PC-9 (cell line): ENCODE results near the gene DDX23. TPM values are rescaled to one million over a fixed set of nuclear protein-coding genes. Genes with fewer than 3 reads are reported as not detected.
"Not testable (repeated sequence)": the region's sequence is repeated elsewhere in the genome, so short reads cannot be mapped to it uniquely, and the experiment has no call there.

Experiments used
- BruUV-seq: library from RNA; stranded (reverse); fragments of 400-500 nt; replicated peaks from 2 replicates; lab custom pipeline; 2021; lab: Mats Ljungman, UMichigan
- CTCF ChIA-PET: fragments of 300-600 bp; sonication (Branson Sonifier 250); formaldehyde crosslinking; loops from one replicate; lab custom pipeline; 2022; ENCODE audit warnings: antibody characterized with exemption; lab: Charles Lee
- POLR2A ChIA-PET: fragments of 300-600 bp; sonication (Branson Sonifier 250); formaldehyde crosslinking; loops from one replicate; lab custom pipeline; 2022; ENCODE audit warnings: antibody characterized with exemption; ENCODE audit not compliant: unreplicated experiment; lab: Charles Lee
- DNase-seq, 2 experiments: peaks; one replicate each; pipeline versions ENCODE4 v3.0.0 to v3.0.0-alpha.2; 2015 to 2022; ENCODE audit warnings: mixed read lengths in 1 of 2
- H2AFZ ChIP-seq: fragments of 200-600 bp; sonication (generic); 2 replicates; pipeline ENCODE4 v1.8.1; 2017; ENCODE audit warnings: antibody characterized with exemption
- H3F3A ChIP-seq: fragments of 200-600 bp; sonication (generic); 2 replicates; pipeline ENCODE4 v1.8.1; 2017; ENCODE audit warnings: antibody characterized with exemption, mild to moderate bottlenecking, low read depth; ENCODE audit not compliant: insufficient read depth
- H3K27ac ChIP-seq: fragments of 200-600 bp; sonication (generic); 2 replicates; pipeline ENCODE4 v1.6.1; 2016; ENCODE audit warnings: mixed run types
- H3K27me3 ChIP-seq: fragments of 200-600 bp; sonication (generic); 2 replicates; pipeline ENCODE4 v1.6.1; 2016; ENCODE audit warnings: low read depth, mixed run types; ENCODE audit not compliant: insufficient read depth
- H3K36me3 ChIP-seq: fragments of 200-600 bp; sonication (generic); 2 replicates; pipeline ENCODE4 v1.6.1; 2016; ENCODE audit warnings: low read depth, mixed run types
- H3K4me1 ChIP-seq: fragments of 200-600 bp; sonication (generic); replicated peaks from 2 replicates; pipeline ENCODE4 v1.6.1; 2016; ENCODE audit warnings: mixed run types; ENCODE audit not compliant: insufficient read depth
- H3K4me2 ChIP-seq: fragments of 200-600 bp; sonication (generic); 2 replicates; pipeline ENCODE4 v1.6.1; 2017; ENCODE audit warnings: mixed run types
- H3K4me3 ChIP-seq: fragments of 200-600 bp; sonication (generic); 2 replicates; pipeline ENCODE4 v1.6.1; 2016; ENCODE audit warnings: mixed run types
- H3K79me2 ChIP-seq: fragments of 200-600 bp; sonication (generic); 2 replicates; pipeline ENCODE4 v1.6.1; 2017; ENCODE audit warnings: low read depth, mixed run types
- H3K9me2 ChIP-seq: fragments of 200-600 bp; sonication (generic); 2 replicates; pipeline ENCODE4 v1.8.1; 2017; ENCODE audit warnings: mild to moderate bottlenecking; ENCODE audit not compliant: insufficient read depth
- H3K9me3 ChIP-seq: fragments of 200-600 bp; sonication (generic); 2 replicates; pipeline ENCODE4 v1.8.1; 2016; ENCODE audit warnings: low read depth; ENCODE audit not compliant: insufficient read depth
- H4K20me1 ChIP-seq: fragments of 200-600 bp; sonication (generic); 2 replicates; pipeline ENCODE4 v1.8.1; 2017; ENCODE audit not compliant: insufficient read depth
- EZH2 ChIP-seq: fragments of 200-600 bp; sonication (generic); IDR thresholded peaks from 2 replicates; pipeline ENCODE4 v1.8.0; 2017; ENCODE audit warnings: antibody characterized with exemption, low read depth
- intact Hi-C: fragments of 100-400 bp; cut with micrococcal nuclease; formaldehyde crosslinking; loops from one replicate; pipeline ENCODE4 v1.10.0; 2022; ENCODE audit not compliant: unreplicated experiment
- total RNA-seq: library from RNA; stranded (reverse); gene quantifications from 2 replicates; pipeline ENCODE4 v1.2.3, GENCODE V29; 2021
- TF ChIP-seq, protein P1 (sequence below): fragments of 200-600 bp; sonication (generic); conservative IDR thresholded peaks from 2 replicates; pipeline ENCODE4 v1.6.1; 2017; ENCODE audit warnings: mixed run types, antibody characterized with exemption, mild to moderate bottlenecking, moderate library complexity

Gene DDX23
- total RNA-seq, 1 experiment from 2014 or later, result 91.4 TPM

DNA sequence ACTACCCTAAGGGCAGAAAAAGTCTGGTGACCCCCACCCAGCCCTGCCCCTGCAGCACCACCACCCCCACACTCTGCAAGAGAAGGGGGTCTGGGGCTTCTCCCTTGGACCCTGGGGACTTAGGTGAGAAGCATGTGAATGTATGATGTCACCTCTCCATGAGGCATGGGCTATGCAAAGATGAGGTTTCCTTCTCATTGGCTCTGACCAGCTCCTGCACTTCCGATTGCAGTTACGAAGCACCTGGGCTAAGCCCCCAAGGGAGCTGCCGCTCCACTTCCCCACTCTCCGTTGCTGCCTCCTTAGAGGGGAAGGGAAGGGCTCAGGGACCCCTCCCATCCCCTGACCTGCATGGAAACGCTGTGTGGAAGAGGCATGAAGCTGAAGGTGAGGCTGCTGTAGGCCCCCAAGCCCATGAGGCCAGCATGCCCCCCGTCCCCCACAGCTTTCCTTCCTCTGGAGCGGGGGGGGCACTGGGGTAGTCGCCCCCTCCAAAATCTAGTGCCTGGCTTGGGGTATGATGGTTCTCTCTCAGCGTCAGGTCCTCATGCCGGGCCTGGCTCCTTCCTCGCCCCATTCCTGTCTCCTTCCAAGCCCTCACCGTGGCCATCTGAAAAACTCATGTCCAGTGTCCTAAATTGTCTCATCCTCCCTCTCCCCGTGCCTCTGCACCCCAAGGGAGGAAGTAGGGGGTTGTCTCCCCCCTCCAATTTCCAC is 5.5 kb upstream of the DDX23 start:
- CTCF ChIA-PET, result interaction anchor here (0.6 kb wide), 1 partner anchor 29 kb away, joined by 5 read pairs; no protein-coding TSS in a partner anchor
- Histone ChIP-seq H3K4me3 (no peak overlapping the region), H3K4me1 (peaks cover 22% of the 10 kb centered on the region), H3K27me3 (no peaks in the 10 kb centered on the region), H3K9me3 (no peaks in the 10 kb centered on the region), H3K4me2 (no peak overlapping the region), H3K79me2 (no peaks in the 10 kb centered on the region), H3K27ac (no peak overlapping the region), H2AFZ (no peak overlapping the region), H3F3A (0 out of 2 replicates have a peak, but pooled peaks cover 5% of the 10 kb centered on the region), H4K20me1 (no peaks in the 10 kb centered on the region), H3K36me3 (no peaks in the 10 kb centered on the region), H3K9me2 (no peaks in the 10 kb centered on the region)
- POLR2A ChIA-PET, result interaction anchor here (0.7 kb wide), 1 partner anchor 100 kb away, joined by 21 read pairs; no protein-coding TSS in a partner anchor
- TF ChIP-seq, protein P1, sequence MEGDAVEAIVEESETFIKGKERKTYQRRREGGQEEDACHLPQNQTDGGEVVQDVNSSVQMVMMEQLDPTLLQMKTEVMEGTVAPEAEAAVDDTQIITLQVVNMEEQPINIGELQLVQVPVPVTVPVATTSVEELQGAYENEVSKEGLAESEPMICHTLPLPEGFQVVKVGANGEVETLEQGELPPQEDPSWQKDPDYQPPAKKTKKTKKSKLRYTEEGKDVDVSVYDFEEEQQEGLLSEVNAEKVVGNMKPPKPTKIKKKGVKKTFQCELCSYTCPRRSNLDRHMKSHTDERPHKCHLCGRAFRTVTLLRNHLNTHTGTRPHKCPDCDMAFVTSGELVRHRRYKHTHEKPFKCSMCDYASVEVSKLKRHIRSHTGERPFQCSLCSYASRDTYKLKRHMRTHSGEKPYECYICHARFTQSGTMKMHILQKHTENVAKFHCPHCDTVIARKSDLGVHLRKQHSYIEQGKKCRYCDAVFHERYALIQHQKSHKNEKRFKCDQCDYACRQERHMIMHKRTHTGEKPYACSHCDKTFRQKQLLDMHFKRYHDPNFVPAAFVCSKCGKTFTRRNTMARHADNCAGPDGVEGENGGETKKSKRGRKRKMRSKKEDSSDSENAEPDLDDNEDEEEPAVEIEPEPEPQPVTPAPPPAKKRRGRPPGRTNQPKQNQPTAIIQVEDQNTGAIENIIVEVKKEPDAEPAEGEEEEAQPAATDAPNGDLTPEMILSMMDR, result no peak
- TF ChIP-seq EZH2, result no peak
- intact Hi-C loops, result no loop called here
- no peak for DNase-seq
- no TSS peak for BruUV-seq

DNA sequence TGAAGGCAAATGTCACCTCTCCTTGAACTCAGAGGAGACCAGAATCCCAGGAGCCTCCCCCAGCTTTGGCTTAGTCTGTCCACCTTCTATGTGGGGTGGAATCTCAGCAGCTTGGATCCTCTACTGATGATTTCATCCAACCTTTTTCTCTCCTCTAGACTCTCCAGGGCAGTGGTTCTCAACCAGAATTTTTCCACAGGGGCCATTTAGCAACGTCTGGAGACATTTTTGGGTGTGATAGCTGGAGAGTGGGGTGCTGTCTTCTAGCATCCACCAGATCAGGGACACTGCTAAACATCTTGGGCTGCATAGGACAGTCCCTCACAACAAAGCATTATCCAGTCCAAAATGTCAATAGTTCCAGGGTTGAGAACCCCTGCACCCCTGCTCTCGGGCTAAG is 4.4 kb upstream of the DDX23 start:
- peaks cover 17% of the 10 kb centered on the region for H3K4me1 ChIP-seq
- H3K27ac ChIP-seq, result no peak overlapping the region
- POLR2A ChIA-PET, result interaction anchor here (0.6 kb wide), 1 partner anchor 97 kb away, joined by 13 read pairs; no protein-coding TSS in a partner anchor
- CTCF ChIA-PET, result no interaction called here
- H3K9me2 ChIP-seq, result no peaks in the 10 kb centered on the region
- no peak overlapping the region for H3K4me3 ChIP-seq
- H3F3A ChIP-seq, result no peaks in the 10 kb centered on the region
- H3K9me3 ChIP-seq, result no peaks in the 10 kb centered on the region
- DNase-seq, result no peak
- H3K27me3 ChIP-seq, result no peaks in the 10 kb centered on the region
- H3K36me3 ChIP-seq, result no peaks in the 10 kb centered on the region
- no peak overlapping the region for H3K4me2 ChIP-seq
- intact Hi-C loops, result no loop called here
- BruUV-seq, result no TSS peak
- H3K79me2 ChIP-seq, result peaks cover 5% of the 10 kb centered on the region
- H4K20me1 ChIP-seq, result no peaks in the 10 kb centered on the region
- TF ChIP-seq, protein P1, result no peak
- TF ChIP-seq EZH2, result no peak
- no peak overlapping the region for H2AFZ ChIP-seq

GRCh38 chr12:48854932-48855331 is 3.0 kb upstream of the DDX23 start:
- H3K4me3 ChIP-seq, H3K9me2 ChIP-seq, POLR2A ChIA-PET, H3K4me2 ChIP-seq, H4K20me1 ChIP-seq, H3K36me3 ChIP-seq, H3K27ac ChIP-seq, H3K27me3 ChIP-seq, BruUV-seq, H3K9me3 ChIP-seq, DNase-seq, H2AFZ ChIP-seq, H3F3A ChIP-seq: not testable (repeated sequence)
- peaks cover 19% of the 10 kb centered on the region for H3K79me2 ChIP-seq
- intact Hi-C loops, result loop anchor here (5.0 kb wide), 2 partner anchors 38 to 122 kb away; partner anchors contain the start of genes CACNB3 and WNT1
- CTCF ChIA-PET, result interaction anchor here (0.6 kb wide), 1 partner anchor 35 kb away, joined by 7 read pairs; no protein-coding TSS in a partner anchor
- H3K4me1 ChIP-seq, result peaks cover 19% of the 10 kb centered on the region
